HCT116 (cell line): ENCODE results near the gene ALK.

ENCODE experiments used
- CEBPB ChIP-seq: IDR thresholded peaks from 2 replicates; pipeline ENCODE4 v1.6.1; 2012; ENCODE audit warnings: low read depth
- CTCF ChIP-seq, 3 experiments: fragments of 200-600 bp in 1 of 3; sonication (generic) in 1 of 3; IDR thresholded peaks in 2 of 3; conservative IDR thresholded peaks in 1 of 3; 2 replicates each; pipeline ENCODE4 v1.5.1; 2012 to 2017; ENCODE audit warnings: low read depth in 2 of 3, low read length in 2 of 3, antibody characterized with exemption in 1 of 3, borderline replicate concordance in 1 of 3, control low read depth in 1 of 3, mild to moderate bottlenecking in 1 of 3, mixed read lengths in 1 of 3, mixed run types in 1 of 3, moderate library complexity in 1 of 3; ENCODE audit not compliant: insufficient read depth in 1 of 3
- EZH2 ChIP-seq: fragments of 200-600 bp; sonication (generic); IDR thresholded peaks from 2 replicates; pipeline ENCODE4 v1.6.1; 2017; ENCODE audit warnings: antibody characterized with exemption, mixed run types
- FOSL1 ChIP-seq: IDR thresholded peaks from 2 replicates; pipeline ENCODE4 v1.6.1; 2012; ENCODE audit warnings: low read depth
- MAX ChIP-seq: IDR thresholded peaks from 2 replicates; pipeline ENCODE4 v1.6.1; 2012
- POLR2A ChIP-seq: IDR thresholded peaks from 2 replicates; pipeline ENCODE4 v1.7.0; 2011; ENCODE audit warnings: borderline replicate concordance; ENCODE audit not compliant: insufficient read depth, insufficient read length; ENCODE audit errors: extremely low read depth
- POLR2AphosphoS5 ChIP-seq: IDR thresholded peaks from 2 replicates; pipeline ENCODE4 v1.6.1; 2011; ENCODE audit warnings: mild to moderate bottlenecking, low read depth, low read length, moderate library complexity
- REST ChIP-seq: IDR thresholded peaks from 2 replicates; pipeline ENCODE4 v1.6.1; 2012; ENCODE audit warnings: low read depth
- SIN3A ChIP-seq: IDR thresholded peaks from 2 replicates; pipeline ENCODE4 v1.6.1; 2012; ENCODE audit warnings: low read depth
- SP1 ChIP-seq: IDR thresholded peaks from 2 replicates; pipeline ENCODE4 v1.6.1; 2012; ENCODE audit warnings: low read depth
- TCF7L2 ChIP-seq: IDR thresholded peaks from 2 replicates; pipeline ENCODE4 v1.7.0; 2011; ENCODE audit warnings: borderline replicate concordance, inconsistent platforms; ENCODE audit not compliant: insufficient read depth, insufficient read length; ENCODE audit errors: extremely low read depth
- YY1 ChIP-seq: IDR thresholded peaks from 2 replicates; pipeline ENCODE4 v1.6.1; 2011; ENCODE audit warnings: low read length, low read depth, moderate library complexity, mild to moderate bottlenecking; ENCODE audit not compliant: insufficient replicate concordance; ENCODE audit errors: extremely low read depth
- ZNF274 ChIP-seq: fragments of 200-500 bp; sonication (Bioruptor generic); IDR thresholded peaks from 2 replicates; pipeline ENCODE4 v1.6.1; 2014; ENCODE audit warnings: mild to moderate bottlenecking, low read depth, low read length, inconsistent platforms

GRCh38 chr2:29375843-29376242 lies 545.5 kb downstream of the ALK start:
- TF ChIP-seq POLR2A (no peak), CTCF (IDR thresholded peaks at IDR 0.05 in 2 of 3, conservative IDR thresholded peaks at IDR 0.05 in 1 of 3; ENCODE audit: borderline replicate concordance in 1 of 3, insufficient read depth in 1 of 3, low read depth in 2 of 3, low read length in 2 of 3) (no peak), TCF7L2 (no peak), YY1 (no peak), SP1 (no peak), FOSL1 (no peak), POLR2AphosphoS5 (no peak), EZH2 (no peak), MAX (no peak), REST (no peak), CEBPB (no peak), SIN3A (no peak), ZNF274 (no peak)
